T-helper 17 cell (primary cell): ENCODE data around the gene SMIM38. TPM values are rescaled to one million over a fixed set of nuclear protein-coding genes. Genes with fewer than 3 reads are reported as not detected.
A peak's percentile ranks its signal among the peaks of the same experiment; 100 is the strongest.

Experiments used
- ATAC-seq: fragments of 150-1000 bp; cut with Tn5 transposase; 2 replicates; pipeline ENCODE4 v1.10.0; 2021; ENCODE audit warnings: mild to moderate bottlenecking, moderate library complexity
- DNase-seq, 3 donors: peaks; one replicate each; pipeline versions ENCODE4 v3.0.0 to v3.0.0-alpha.2; 2020 to 2021
- H3K9me3 ChIP-seq: one replicate; pipeline ENCODE4 v1.7.0; 2013; ENCODE audit warnings: low read length, mild to moderate bottlenecking; ENCODE audit not compliant: control insufficient read depth, poor library complexity, severe bottlenecking
- H3K27ac Mint-ChIP-seq: one replicate; pipeline ENCODE4 v1.8.0; 2022; ENCODE audit warnings: mild to moderate bottlenecking, moderate library complexity, mixed read lengths
- H3K27me3 Mint-ChIP-seq: one replicate; pipeline ENCODE4 v1.8.0; 2022; ENCODE audit warnings: mixed read lengths
- H3K36me3 Mint-ChIP-seq: one replicate; pipeline ENCODE4 v1.8.0; 2022; ENCODE audit warnings: low read depth, mixed read lengths
- H3K4me1 Mint-ChIP-seq: one replicate; pipeline ENCODE4 v1.8.0; 2022; ENCODE audit warnings: mild to moderate bottlenecking, mixed read lengths
- H3K4me3 Mint-ChIP-seq: one replicate; pipeline ENCODE4 v1.8.0; 2022; ENCODE audit warnings: mild to moderate bottlenecking, moderate library complexity, mixed read lengths
- total RNA-seq, 4 donors: library from RNA in 2 of 4; stranded (reverse) in 2 of 4; gene quantifications; one replicate each; pipeline ENCODE4 v1.2.3 and lab custom pipeline; 2022 to 2026

The SMIM38 gene
- total RNA-seq, 2 donors from 2014 or later = 0.22 to 0.34 TPM

GRCh38 chr11:69115586-69116560 lies 39.9 kb upstream of the SMIM38 start:
- no peaks in the 10 kb centered on the region for H3K9me3 ChIP-seq
- Mint-ChIP-seq H3K36me3 (no peaks in the 10 kb centered on the region), H3K4me3 (no peak overlapping the region), H3K27me3 (no peaks in the 10 kb centered on the region), H3K4me1 (peaks cover 1% of the 10 kb centered on the region), H3K27ac (no peak overlapping the region)
- DNase-seq (no peak), ATAC-seq (no peak)

GRCh38 chr11:69116671-69117070 lies 39.1 kb upstream of the SMIM38 start:
- DNase-seq = no peak
- H3K36me3 Mint-ChIP-seq = no peaks in the 10 kb centered on the region
- ATAC-seq = no peak
- no peaks in the 10 kb centered on the region for H3K27me3 Mint-ChIP-seq
- no peaks in the 10 kb centered on the region for H3K9me3 ChIP-seq
- peak overlapping the region; percentile 56 for H3K27ac Mint-ChIP-seq
- H3K4me1 Mint-ChIP-seq = peaks cover 8% of the 10 kb centered on the region
- H3K4me3 Mint-ChIP-seq = no peak overlapping the region

- Mint-ChIP-seq H3K27ac (no peak overlapping the region), H3K27me3 (no peaks in the 10 kb centered on the region), H3K4me1 (peaks cover 21% of the 10 kb centered on the region), H3K4me3 (no peak overlapping the region), H3K36me3 (no peaks in the 10 kb centered on the region)
- ATAC-seq (no peak), DNase-seq (no peak)
- no peaks in the 10 kb centered on the region for H3K9me3 ChIP-seq
These were observed 36.5 kb upstream of the SMIM38 start for GRCh38 chr11:69119190-69119589.

- Mint-ChIP-seq H3K36me3 (no peaks in the 10 kb centered on the region), H3K4me3 (no peak overlapping the region), H3K27me3 (no peaks in the 10 kb centered on the region), H3K4me1 (peaks cover 24% of the 10 kb centered on the region), H3K27ac (no peak overlapping the region)
- no peaks in the 10 kb centered on the region for H3K9me3 ChIP-seq
- DNase-seq (no peak), ATAC-seq (no peak)
These were observed 35.4 kb upstream of the SMIM38 start for GRCh38 chr11:69120096-69120875.

- no peaks in the 10 kb centered on the region for H3K9me3 ChIP-seq
- Mint-ChIP-seq H3K36me3 (no peaks in the 10 kb centered on the region), H3K27me3 (no peaks in the 10 kb centered on the region), H3K4me1 (peaks cover 24% of the 10 kb centered on the region), H3K27ac (peak overlapping the region; percentile 62), H3K4me3 (peak overlapping the region; percentile 43)
- DNase-seq (no peak), ATAC-seq (no peak)
These were observed 34.7 kb upstream of the SMIM38 start for GRCh38 chr11:69121021-69121420.

- no peak for ATAC-seq
- no peaks in the 10 kb centered on the region for H3K9me3 ChIP-seq
- Mint-ChIP-seq H3K36me3 (no peaks in the 10 kb centered on the region), H3K27ac (peak overlapping the region; percentile 62), H3K4me3 (peak overlapping the region; percentile 83), H3K27me3 (no peaks in the 10 kb centered on the region), H3K4me1 (peaks cover 24% of the 10 kb centered on the region)
- DNase-seq = no peak
These were observed 34.0 kb upstream of the SMIM38 start for GRCh38 chr11:69121621-69122325.

GRCh38 chr11:69122326-69122629 lies 33.5 kb upstream of the SMIM38 start:
- no peaks in the 10 kb centered on the region for H3K27me3 Mint-ChIP-seq
- DNase-seq (no peak), ATAC-seq (no peak)
- no peaks in the 10 kb centered on the region for H3K9me3 ChIP-seq
- H3K4me3 Mint-ChIP-seq = peak overlapping the region; percentile 83
- H3K27ac Mint-ChIP-seq = peak overlapping the region; percentile 32
- H3K36me3 Mint-ChIP-seq = no peaks in the 10 kb centered on the region
- peaks cover 24% of the 10 kb centered on the region for H3K4me1 Mint-ChIP-seq

- H3K9me3 ChIP-seq = no peaks in the 10 kb centered on the region
- DNase-seq (peak in 1 of 3 donors; percentile 19), ATAC-seq (peak; percentile 83)
- no peaks in the 10 kb centered on the region for H3K36me3 Mint-ChIP-seq
- H3K4me3 Mint-ChIP-seq = peak overlapping the region; percentile 83
- H3K27ac Mint-ChIP-seq = peak overlapping the region; percentile 32
- no peaks in the 10 kb centered on the region for H3K27me3 Mint-ChIP-seq
- H3K4me1 Mint-ChIP-seq = peaks cover 24% of the 10 kb centered on the region
These were observed 32.9 kb upstream of the SMIM38 start for GRCh38 chr11:69122630-69123431.

GRCh38 chr11:69123593-69124545 lies 31.9 kb upstream of the SMIM38 start:
- H3K27ac Mint-ChIP-seq = peak overlapping the region; percentile 43
- no peak for DNase-seq
- no peak for ATAC-seq
- peak overlapping the region; percentile 83 for H3K4me3 Mint-ChIP-seq
- no peaks in the 10 kb centered on the region for H3K27me3 Mint-ChIP-seq
- peaks cover 24% of the 10 kb centered on the region for H3K4me1 Mint-ChIP-seq
- no peaks in the 10 kb centered on the region for H3K36me3 Mint-ChIP-seq
- H3K9me3 ChIP-seq = no peaks in the 10 kb centered on the region

GRCh38 chr11:69125861-69126260 lies 29.9 kb upstream of the SMIM38 start:
- Mint-ChIP-seq H3K27ac (no peak overlapping the region), H3K4me1 (peaks cover 24% of the 10 kb centered on the region), H3K27me3 (no peaks in the 10 kb centered on the region), H3K4me3 (no peak overlapping the region), H3K36me3 (no peaks in the 10 kb centered on the region)
- no peak for ATAC-seq
- DNase-seq = no peak
- H3K9me3 ChIP-seq = no peaks in the 10 kb centered on the region

GRCh38 chr11:69126286-69126685 lies 29.4 kb upstream of the SMIM38 start:
- H3K4me1 Mint-ChIP-seq = peaks cover 20% of the 10 kb centered on the region
- no peak overlapping the region for H3K27ac Mint-ChIP-seq
- H3K36me3 Mint-ChIP-seq = no peaks in the 10 kb centered on the region
- no peak for ATAC-seq
- no peaks in the 10 kb centered on the region for H3K9me3 ChIP-seq
- no peak overlapping the region for H3K4me3 Mint-ChIP-seq
- no peaks in the 10 kb centered on the region for H3K27me3 Mint-ChIP-seq
- DNase-seq = no peak
